NCI-H1105 (cell line): ENCODE measurements around the gene WNK3.

Source experiments
- DNase-seq: peaks from one replicate; lab custom pipeline; 2025; lab: John Stamatoyannopoulos, UW

Gene WNK3

GRCh38 chrX:54238588-54238987 lies 119.3 kb downstream of the WNK3 start:
- DNase-seq: no peak

DNA sequence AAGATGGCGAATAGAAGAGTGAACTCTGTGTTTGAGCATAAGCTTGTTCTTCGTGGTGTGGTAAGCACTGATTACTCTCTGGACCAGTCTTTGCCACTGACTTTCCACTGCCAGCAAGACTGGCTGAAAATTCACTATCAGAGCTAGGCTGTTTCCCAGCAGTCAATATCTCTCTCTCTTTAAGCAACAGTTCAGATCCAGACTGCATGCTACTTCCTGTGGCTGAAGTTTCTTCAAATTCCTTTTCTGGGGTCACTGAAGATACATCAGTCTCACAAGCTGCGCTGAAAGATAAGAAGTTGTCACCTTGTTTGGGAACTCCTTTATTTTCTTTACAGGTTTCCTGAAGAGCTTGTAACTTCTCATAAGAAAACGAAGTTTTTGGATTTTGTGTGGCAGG lies 120.8 kb downstream of the WNK3 start:
- no peak for DNase-seq

- no peak for DNase-seq
Measured at GRCh38 chrX:54230435-54231148, 127.3 kb downstream of the WNK3 start.

DNA sequence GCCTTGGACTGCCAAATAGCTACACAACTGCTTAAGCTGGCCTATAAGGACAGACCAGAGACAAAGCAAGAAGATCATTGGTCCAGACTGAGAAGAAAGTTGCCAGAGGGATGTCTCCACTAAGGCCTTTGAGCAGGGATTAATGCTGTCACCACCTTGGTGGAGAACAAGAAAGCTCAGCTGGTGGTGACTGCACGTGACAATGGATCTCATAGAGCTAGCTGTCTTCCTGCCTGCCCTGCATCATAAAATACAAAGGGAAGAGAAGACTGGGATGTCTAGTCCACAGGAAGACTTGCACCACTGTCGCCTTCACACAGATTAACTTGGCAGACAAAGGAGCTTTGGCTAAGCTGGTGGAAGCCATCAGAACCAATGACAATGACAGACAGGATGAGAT lies 134.3 kb downstream of the WNK3 start:
- DNase-seq: no peak

DNA sequence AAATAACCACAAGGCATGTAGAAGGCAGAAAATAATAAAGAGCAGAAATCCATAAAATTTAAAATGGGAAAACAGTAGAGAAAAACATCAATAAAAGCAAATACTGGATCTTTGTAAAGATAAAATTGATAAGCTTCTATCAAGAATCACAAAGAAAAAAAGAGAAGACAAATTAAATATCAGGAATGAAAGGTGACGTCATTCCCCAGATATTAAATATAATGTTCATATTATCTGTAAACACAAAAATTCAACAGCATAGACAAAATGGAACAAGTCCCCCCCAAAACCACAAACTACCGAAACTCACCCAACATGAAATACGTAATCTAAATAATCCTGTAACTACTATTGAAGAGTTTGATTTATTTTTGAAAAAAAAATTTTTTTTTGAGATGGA lies 144.2 kb downstream of the WNK3 start:
- DNase-seq: no peak

GRCh38 chrX:54208531-54208930 lies 149.3 kb downstream of the WNK3 start:
- DNase-seq: no peak

GRCh38 chrX:54198262-54198661 lies 159.6 kb downstream of the WNK3 start:
- DNase-seq: no peak

- DNase-seq: no peak
Measured at GRCh38 chrX:54194982-54195588, 162.8 kb downstream of the WNK3 start.

- no peak for DNase-seq
Measured at GRCh38 chrX:54193085-54193821, 164.6 kb downstream of the WNK3 start.

DNA sequence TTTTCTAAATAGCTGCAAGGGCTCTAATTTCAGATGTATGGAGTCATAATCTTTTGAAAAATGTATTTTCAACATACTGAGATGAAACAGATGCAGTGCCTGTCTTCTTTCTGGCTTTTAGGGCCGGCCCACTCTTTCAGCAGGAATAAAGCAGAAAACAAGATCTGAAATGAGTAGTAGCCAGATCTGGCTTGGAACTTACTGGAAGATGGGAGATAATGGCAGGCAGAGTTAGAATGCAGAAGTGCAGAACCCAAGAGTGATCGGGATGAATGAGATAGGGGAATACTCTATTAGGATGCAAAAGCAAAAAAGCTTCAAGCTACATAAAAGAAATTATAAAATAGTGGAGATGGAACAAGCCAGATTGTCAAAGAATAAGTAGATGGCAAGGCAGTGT lies 173.4 kb downstream of the WNK3 start:
- DNase-seq: no peak

DNA sequence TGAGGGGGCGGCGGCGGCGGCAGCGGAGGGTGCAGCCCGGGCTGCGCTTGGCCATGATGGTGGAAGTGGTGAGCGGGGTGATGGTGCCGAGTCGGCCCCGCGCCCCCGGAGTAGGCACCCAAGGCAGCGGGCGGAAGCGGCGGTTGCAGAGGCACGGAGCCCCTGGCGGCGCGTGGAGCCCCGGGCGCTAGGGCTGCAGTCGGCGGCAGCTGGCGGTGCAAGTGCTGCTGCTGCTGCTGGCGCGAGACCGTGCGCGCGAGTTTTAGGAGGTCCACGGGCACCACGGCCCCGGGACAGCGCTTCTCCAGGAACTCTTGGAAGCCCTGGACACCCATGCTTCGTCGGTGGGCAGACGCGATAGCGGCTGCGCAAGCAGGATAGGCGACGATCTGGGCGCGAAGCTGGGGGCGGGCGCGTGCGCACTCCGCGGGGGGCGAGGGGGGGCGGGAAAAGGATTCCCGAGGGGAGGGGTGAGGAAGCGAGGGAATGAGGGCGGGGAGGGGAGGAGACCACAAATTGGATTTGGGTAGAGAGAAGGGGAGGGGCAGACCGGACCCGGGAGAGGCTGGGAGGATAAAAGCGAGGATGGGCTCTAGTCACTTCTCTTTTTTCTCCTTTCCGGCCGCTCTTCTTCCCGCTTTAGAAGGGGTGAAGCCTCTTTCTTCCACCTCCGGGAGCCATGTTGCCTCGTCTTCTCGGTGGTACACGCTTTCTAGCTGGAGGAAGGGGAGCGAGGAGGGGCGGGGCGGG lies 174.8 kb downstream of the WNK3 start, which contains the start of gene FAM120C:
Gene FAM120C, minus strand, starts transcription at position 391 of the 750 bp plus-strand sequence. Its CDS starts 56 bp downstream, at position 335.
- peak; percentile 67 for DNase-seq

DNA sequence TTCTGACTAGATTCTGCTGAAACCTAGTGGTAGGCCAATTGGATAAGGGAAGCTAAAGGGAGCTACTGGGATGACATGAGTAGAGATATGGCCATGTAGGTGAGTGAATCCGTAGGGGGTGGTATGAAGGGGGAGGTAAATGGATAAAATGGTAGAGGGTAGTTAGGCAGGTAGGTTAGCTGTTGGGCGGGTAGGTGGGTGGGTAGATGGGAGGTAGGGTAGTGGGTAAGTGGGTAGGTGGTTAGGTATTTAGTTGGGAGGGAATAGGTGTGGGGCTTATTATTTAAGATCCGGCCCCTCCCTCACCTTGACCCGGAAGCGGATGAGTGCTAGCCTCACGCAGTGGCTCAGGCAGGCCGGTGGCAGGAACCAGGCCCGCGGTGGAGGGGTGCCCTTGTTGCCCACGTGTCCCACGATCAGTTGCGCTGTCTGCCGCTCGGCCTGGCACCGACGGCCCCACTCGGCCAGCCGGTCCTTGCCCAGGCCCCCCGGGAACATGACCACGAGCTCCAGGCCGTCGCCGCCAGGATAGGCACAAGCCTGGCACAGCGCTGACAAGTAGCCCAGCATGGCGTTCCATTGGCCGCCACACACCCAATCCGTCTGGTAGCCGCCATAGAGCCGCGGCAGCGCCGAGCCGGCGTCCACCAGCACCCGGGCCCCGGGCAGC lies 175.5 kb downstream of the WNK3 start:
- DNase-seq: peak; percentile 46

GRCh38 chrX:54181202-54181953 lies 176.5 kb downstream of the WNK3 start:
- no peak for DNase-seq

GRCh38 chrX:54180403-54180802 lies 177.4 kb downstream of the WNK3 start:
- DNase-seq: no peak

DNA sequence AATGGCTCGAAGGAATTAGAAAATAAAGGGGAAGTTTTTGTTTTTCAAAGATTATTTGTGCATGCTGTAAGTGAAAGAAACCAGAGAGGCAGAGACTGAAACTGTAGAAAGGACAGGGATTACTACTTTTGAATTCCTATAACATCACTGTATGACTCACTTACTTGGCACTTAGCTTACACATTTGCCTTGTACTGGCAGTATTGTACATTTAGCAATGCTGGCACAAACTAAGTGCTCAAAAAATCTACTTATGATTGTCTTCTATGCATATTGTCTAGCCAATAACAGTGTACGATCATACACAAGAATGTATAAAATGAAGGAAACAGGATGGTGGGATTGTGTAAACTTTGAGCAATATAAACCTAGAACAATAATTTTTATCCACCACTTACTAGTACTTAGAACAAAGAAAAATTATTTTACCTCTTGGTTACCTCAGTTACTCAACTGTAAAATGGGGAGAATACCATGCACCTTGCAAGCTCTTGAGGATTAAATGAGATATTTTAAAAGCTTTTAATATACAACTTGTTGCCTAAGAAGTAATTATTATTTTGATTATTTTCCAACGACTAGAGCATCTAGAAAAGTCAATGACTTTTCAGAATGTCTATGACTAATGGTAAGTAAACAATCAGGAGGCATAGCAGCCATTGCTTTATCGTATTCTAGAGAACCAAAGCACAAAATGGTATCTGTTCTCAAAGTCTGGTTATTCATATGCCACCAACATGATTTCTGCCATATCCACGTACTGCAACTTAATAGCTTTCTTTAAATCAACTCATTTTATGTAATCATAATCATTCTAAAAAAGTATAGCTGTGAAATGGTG lies 179.5 kb downstream of the WNK3 start:
- no peak for DNase-seq

GRCh38 chrX:54177306-54177705 lies 180.5 kb downstream of the WNK3 start:
- DNase-seq: no peak

DNA sequence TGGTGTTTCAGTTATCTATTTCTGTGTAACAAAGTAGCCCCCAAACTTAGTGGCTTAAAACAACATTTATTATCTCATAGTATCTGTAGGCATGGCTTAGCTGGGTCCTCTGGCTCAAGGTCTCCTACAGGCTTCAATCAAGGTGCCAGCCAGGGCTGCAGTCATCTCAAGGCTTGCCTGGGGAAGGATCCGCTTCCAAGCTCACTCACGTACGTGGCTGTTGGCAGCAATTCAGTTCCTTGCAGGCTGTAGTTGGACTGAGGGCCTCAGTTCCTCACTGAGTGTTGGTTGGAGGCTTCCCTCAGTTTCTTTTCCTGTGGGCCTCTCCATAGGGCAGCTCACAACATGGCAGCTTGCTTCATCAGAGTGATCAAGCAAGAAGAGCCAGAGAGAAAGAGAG lies 184.1 kb downstream of the WNK3 start:
- no peak for DNase-seq

DNA sequence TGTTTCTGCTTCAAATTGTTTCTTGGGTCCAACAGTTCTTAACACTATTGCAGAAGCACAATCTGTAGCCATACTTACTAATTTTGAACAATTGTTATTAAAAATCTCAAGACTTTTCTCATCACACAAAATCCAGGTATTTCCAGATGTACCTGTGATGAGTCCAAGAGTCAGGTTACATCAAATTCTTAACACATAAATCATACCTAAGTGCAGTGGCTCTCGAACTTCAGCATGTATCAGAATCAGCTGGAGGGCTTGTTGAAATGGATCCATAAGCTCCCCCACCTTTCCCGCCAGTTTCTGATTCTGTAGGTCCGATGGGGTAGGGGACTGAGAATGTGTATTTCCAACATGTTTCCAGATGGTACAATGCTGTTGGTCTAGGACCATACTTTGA lies 185.4 kb downstream of the WNK3 start:
- no peak for DNase-seq

DNA sequence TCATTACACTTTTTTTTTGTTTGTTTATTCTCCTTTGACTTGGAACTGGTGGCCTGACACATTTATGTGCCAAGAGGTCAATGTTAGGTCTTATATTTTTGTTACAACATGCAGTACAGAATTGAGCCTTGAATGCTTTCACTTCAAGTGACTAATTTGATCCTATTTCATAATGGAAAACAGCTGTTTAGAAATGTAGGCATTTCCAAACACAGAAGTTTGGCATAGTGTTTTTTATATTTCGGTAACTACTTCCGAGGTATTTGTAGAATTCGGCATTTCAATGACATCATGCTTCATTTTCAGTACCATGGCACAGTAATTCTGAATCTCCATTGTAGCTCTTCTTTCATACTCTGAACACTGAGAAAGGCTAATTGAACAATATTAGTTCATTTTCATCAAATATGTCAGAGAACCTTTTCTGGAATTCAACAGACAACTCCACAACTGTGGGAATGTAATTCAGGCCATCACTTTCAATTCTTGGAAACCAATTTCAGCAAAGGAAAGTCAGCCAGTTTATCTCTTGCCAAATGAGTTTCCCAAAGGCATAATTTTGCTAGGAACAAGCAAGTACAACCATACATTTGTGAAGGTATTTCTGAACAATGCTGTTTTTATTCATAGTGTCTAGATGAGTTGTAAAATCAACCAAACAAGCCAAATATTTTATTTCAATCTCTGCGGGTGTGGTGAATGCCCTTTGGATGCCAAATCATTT lies 186.2 kb downstream of the WNK3 start:
- DNase-seq: no peak

GRCh38 chrX:54171091-54171490 lies 186.8 kb downstream of the WNK3 start:
- DNase-seq: no peak
